ENCODE results near the gene HECA.
A peak's percentile ranks its signal among the peaks of the same experiment; 100 is the strongest.
"Not testable (repeated sequence)": the region's sequence is repeated elsewhere in the genome, so short reads cannot be mapped to it uniquely, and the experiment has no call there.

The HECA gene

GRCh38 chr6:139134817-139135577 lies at the start of gene HECA:
Gene HECA, plus strand, starts transcription at chr6:139135080. Its CDS starts 317 bp downstream, at chr6:139135397.
- DNase-seq, result peak; percentile 36 to 98 (median 91)

- no peak for DNase-seq
Measured at GRCh38 chr6:139091826-139092225, 43.1 kb upstream of the HECA start.

GRCh38 chr6:139099984-139100383 lies 34.9 kb upstream of the HECA start:
- no peak for DNase-seq

- DNase-seq, result no peak
Measured at GRCh38 chr6:139107051-139107450, 27.8 kb upstream of the HECA start.

GRCh38 chr6:139108378-139108777 lies 26.5 kb upstream of the HECA start:
- no peak for DNase-seq

- no peak for DNase-seq
Measured at GRCh38 chr6:139109558-139109957, 25.3 kb upstream of the HECA start.

GRCh38 chr6:139112146-139112545 lies 22.7 kb upstream of the HECA start:
- no peak for DNase-seq

GRCh38 chr6:139112561-139112960 lies 22.3 kb upstream of the HECA start:
- DNase-seq, result no peak

GRCh38 chr6:139114746-139115145 lies 20.1 kb upstream of the HECA start:
- no peak for DNase-seq

GRCh38 chr6:139115989-139116758 lies 18.7 kb upstream of the HECA start:
- DNase-seq, result no peak

- no peak for DNase-seq
Measured at GRCh38 chr6:139117734-139118133, 17.1 kb upstream of the HECA start.

- DNase-seq, result no peak
Measured at GRCh38 chr6:139119552-139119951, 15.3 kb upstream of the HECA start.

GRCh38 chr6:139122823-139123222 lies 12.1 kb upstream of the HECA start:
- not testable (repeated sequence) for DNase-seq

- DNase-seq, result peak in 4 of 51 donors; percentile 4 to 9 (median 6)
Measured at GRCh38 chr6:139124887-139125672, 9.8 kb upstream of the HECA start.

GRCh38 chr6:139126255-139126654 lies 8.6 kb upstream of the HECA start:
- DNase-seq, result peak in 1 of 51 donors; percentile 19

GRCh38 chr6:139126931-139127330 lies 7.9 kb upstream of the HECA start:
- no peak for DNase-seq

GRCh38 chr6:139129284-139129683 lies 5.6 kb upstream of the HECA start:
- DNase-seq, result no peak

GRCh38 chr6:139131736-139132280 lies 3.1 kb upstream of the HECA start:
- DNase-seq, result peak in 1 of 51 donors; percentile 29

- peak in 3 of 51 donors; percentile 6 to 47 (median 10) for DNase-seq
Measured at GRCh38 chr6:139133262-139134063, 1.4 kb upstream of the HECA start.

- DNase-seq, result peak in 1 of 51 donors; percentile 13
Measured at GRCh38 chr6:139134064-139134395, 850 bp upstream of the HECA start.

Data from hypothalamus (tissue), 51 donors.